Measurements from ENCODE around the gene MDH1.

GRCh38 chr2:63562751-63563150 is 26.0 kb upstream of the MDH1 start:
- TF ChIP-seq CTCF (IDR thresholded peaks at IDR 0.05; ENCODE audit: low read length), result no peak
- TF ChIP-seq EZH2 (IDR thresholded peaks at IDR 0.05; ENCODE audit: borderline replicate concordance, low read length), result no peak

All from OCI-LY1 (cell line).